Upper lobe of right lung (tissue), 1 donor: ENCODE measurements around the gene DEPDC5. TPM values are rescaled to one million over a fixed set of nuclear protein-coding genes. Genes with fewer than 3 reads are reported as not detected.
A peak's percentile ranks its signal among the peaks of the same experiment; 100 is the strongest.

ENCODE experiments used
- ATAC-seq: fragments of 200-7000 bp; cut with Tn5 transposase; one replicate; pipeline ENCODE4 v1.9.1; 2020; ENCODE audit warnings: mild to moderate bottlenecking, moderate library complexity
- DNase-seq: peaks from one replicate; pipeline ENCODE4 v3.0.0-alpha.2; 2020
- H3K27ac ChIP-seq: fragments of 200-600 bp; one replicate; pipeline ENCODE4 v1.8.0; 2022
- H3K27me3 ChIP-seq: fragments of 200-600 bp; one replicate; pipeline ENCODE4 v1.8.0; 2022; ENCODE audit warnings: mild to moderate bottlenecking
- H3K36me3 ChIP-seq: fragments of 200-600 bp; one replicate; pipeline ENCODE4 v1.8.0; 2022
- H3K4me1 ChIP-seq: fragments of 200-600 bp; one replicate; pipeline ENCODE4 v1.8.0; 2022
- H3K4me3 ChIP-seq: fragments of 200-600 bp; one replicate; pipeline ENCODE4 v1.8.0; 2022; ENCODE audit warnings: mild to moderate bottlenecking
- H3K9me3 ChIP-seq: fragments of 200-600 bp; one replicate; pipeline ENCODE4 v1.8.0; 2022
- intact Hi-C: fragments of 100-400 bp; cut with DNase I; formaldehyde crosslinking; loops from one replicate; pipeline ENCODE4 v1.11.0; 2022
- total RNA-seq: library from RNA; stranded (reverse); fragmentation: NEBNext Ultra II Directional; extraction: Animal tissue kit (Norgen Biotek cat#: 25700); gene quantifications from one replicate; pipeline ENCODE4 v1.2.1, GENCODE V29; 2021
- TF ChIP-seq, protein P1 (sequence below): fragments of 200-600 bp; IDR thresholded peaks from one replicate; pipeline ENCODE4 v1.8.0; 2022; ENCODE audit warnings: antibody characterized with exemption
- donor health status: DM: no; HTN: yes; CAD: no; lungs with severe emphysema.

Gene DEPDC5
- total RNA-seq, 1 donor from 2014 or later: 24.7 TPM

DNA sequence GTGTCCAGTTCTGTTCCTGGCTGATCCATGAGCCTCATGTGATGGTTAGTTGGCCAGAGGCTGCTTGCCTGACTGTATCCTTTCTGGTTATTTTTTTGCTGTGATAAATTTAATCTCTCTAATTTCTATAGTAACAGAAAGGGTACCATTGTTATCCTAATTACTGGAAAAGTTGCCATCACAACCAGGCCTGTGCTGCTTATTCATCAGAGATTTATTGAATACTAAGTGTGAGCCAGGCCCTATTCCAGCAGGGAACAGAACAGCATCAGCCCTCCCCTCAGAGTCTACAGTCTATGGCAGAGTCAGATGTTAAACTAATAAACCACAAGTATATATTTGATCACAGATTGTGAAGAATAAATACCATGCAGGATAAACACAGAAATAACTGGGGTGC lies 86.8 kb downstream of the DEPDC5 start:
- no peak for ATAC-seq
- intact Hi-C loops: no loop called here
- Histone ChIP-seq H3K36me3 (peaks cover 89% of the 10 kb centered on the region), H3K4me3 (no peak overlapping the region), H3K9me3 (no peaks in the 10 kb centered on the region), H3K27ac (no peak overlapping the region), H3K27me3 (no peaks in the 10 kb centered on the region), H3K4me1 (no peaks in the 10 kb centered on the region)
- no peak for DNase-seq
- TF ChIP-seq, protein P1, sequence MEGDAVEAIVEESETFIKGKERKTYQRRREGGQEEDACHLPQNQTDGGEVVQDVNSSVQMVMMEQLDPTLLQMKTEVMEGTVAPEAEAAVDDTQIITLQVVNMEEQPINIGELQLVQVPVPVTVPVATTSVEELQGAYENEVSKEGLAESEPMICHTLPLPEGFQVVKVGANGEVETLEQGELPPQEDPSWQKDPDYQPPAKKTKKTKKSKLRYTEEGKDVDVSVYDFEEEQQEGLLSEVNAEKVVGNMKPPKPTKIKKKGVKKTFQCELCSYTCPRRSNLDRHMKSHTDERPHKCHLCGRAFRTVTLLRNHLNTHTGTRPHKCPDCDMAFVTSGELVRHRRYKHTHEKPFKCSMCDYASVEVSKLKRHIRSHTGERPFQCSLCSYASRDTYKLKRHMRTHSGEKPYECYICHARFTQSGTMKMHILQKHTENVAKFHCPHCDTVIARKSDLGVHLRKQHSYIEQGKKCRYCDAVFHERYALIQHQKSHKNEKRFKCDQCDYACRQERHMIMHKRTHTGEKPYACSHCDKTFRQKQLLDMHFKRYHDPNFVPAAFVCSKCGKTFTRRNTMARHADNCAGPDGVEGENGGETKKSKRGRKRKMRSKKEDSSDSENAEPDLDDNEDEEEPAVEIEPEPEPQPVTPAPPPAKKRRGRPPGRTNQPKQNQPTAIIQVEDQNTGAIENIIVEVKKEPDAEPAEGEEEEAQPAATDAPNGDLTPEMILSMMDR: no peak

DNA sequence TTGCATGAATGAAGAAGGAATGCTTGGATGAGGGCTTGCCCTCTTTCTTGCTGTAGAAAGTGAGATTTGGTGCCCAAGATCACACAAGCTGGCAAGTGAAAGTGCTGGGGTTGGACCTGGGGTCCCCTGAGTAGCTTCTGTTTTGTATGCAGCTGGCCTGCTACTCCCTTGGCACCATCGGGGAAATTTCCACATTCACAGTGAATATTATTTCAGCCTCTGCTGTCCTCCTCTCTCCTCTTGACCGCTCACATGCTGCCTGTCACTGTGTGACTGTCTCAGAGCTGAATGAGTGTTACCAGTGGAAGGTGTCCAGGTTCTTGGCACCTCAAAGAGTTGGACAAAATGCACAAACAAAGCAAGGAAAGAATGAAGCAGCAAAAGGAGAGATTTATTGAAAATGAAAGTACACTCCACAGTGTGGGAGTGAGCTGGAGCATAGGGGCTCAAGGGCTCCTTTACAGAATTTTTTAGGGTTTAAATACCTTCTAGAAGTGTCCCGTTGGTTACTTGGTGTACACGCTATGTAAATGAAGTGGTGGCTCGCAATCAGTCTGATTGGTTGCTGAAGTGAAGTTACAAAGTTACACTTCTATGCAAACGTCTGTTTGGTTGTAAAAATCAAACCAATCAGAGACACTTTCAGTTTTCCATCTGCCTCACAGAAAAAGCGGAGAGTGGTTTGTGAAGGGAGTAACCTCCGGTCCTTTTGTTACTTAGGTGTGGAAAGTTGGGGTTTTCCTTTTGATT lies 87.4 kb downstream of the DEPDC5 start:
- Histone ChIP-seq H3K4me1 (no peaks in the 10 kb centered on the region), H3K27me3 (no peaks in the 10 kb centered on the region), H3K9me3 (no peaks in the 10 kb centered on the region), H3K27ac (no peak overlapping the region), H3K36me3 (peaks cover 89% of the 10 kb centered on the region), H3K4me3 (peak overlapping the region; percentile 2)
- TF ChIP-seq, protein P1: no peak
- ATAC-seq (peak; percentile 73), DNase-seq (no peak)
- intact Hi-C loops: no loop called here

- ATAC-seq (no peak), DNase-seq (no peak)
- intact Hi-C loops: no loop called here
- no peak overlapping the region for H3K4me3 ChIP-seq
- TF ChIP-seq, protein P1: no peak
- no peaks in the 10 kb centered on the region for H3K9me3 ChIP-seq
- H3K36me3 ChIP-seq: peaks cover 89% of the 10 kb centered on the region
- H3K27ac ChIP-seq: no peak overlapping the region
- no peaks in the 10 kb centered on the region for H3K4me1 ChIP-seq
- no peaks in the 10 kb centered on the region for H3K27me3 ChIP-seq
Observed at GRCh38 chr22:31843526-31843925, 89.7 kb downstream of the DEPDC5 start.

GRCh38 chr22:31844941-31845340 lies 91.1 kb downstream of the DEPDC5 start:
- DNase-seq (no peak), ATAC-seq (no peak)
- Histone ChIP-seq H3K36me3 (peaks cover 89% of the 10 kb centered on the region), H3K4me3 (no peak overlapping the region), H3K27ac (no peak overlapping the region), H3K4me1 (no peaks in the 10 kb centered on the region), H3K9me3 (no peaks in the 10 kb centered on the region), H3K27me3 (no peaks in the 10 kb centered on the region)
- TF ChIP-seq, protein P1: no peak
- intact Hi-C loops: no loop called here

- H3K4me1 ChIP-seq: no peaks in the 10 kb centered on the region
- ATAC-seq: peak; percentile 52
- TF ChIP-seq, protein P1: peak; percentile 21
Observed at GRCh38 chr22:31846161-31847115, 92.6 kb downstream of the DEPDC5 start.

More at GRCh38 chr22:31846161-31847115, 92.6 kb downstream of the DEPDC5 start:
- intact Hi-C loops: no loop called here
- Histone ChIP-seq H3K27me3 (no peaks in the 10 kb centered on the region), H3K27ac (no peak overlapping the region), H3K9me3 (no peaks in the 10 kb centered on the region), H3K36me3 (peaks cover 88% of the 10 kb centered on the region), H3K4me3 (no peak overlapping the region)
- DNase-seq: no peak
